H9 (cell line): ENCODE data around the gene DNER. TPM values are rescaled to one million over a fixed set of nuclear protein-coding genes. Genes with fewer than 3 reads are reported as not detected.

ENCODE experiments used
- DNase-seq: peaks from one replicate; pipeline ENCODE4 v3.0.0-alpha.2; 2017
- H2AFZ ChIP-seq: one replicate; pipeline ENCODE4 v1.6.1; 2013; ENCODE audit warnings: mild to moderate bottlenecking, low read length, control low read depth, moderate library complexity
- H2AK5ac ChIP-seq: 2 replicates; pipeline ENCODE4 v1.6.1; 2013; ENCODE audit warnings: low read length, control low read depth, mixed read lengths; ENCODE audit not compliant: insufficient read length
- H2BK120ac ChIP-seq: one replicate; pipeline ENCODE4 v1.6.1; 2013; ENCODE audit warnings: low read depth, mild to moderate bottlenecking, low read length, control low read depth, inconsistent platforms; ENCODE audit not compliant: poor library complexity, severe bottlenecking
- H2BK12ac ChIP-seq: 2 replicates; pipeline ENCODE4 v1.6.1; 2013; ENCODE audit warnings: low read length, control low read depth, mixed read lengths, low read depth; ENCODE audit not compliant: insufficient read length
- H2BK15ac ChIP-seq: 2 replicates; pipeline ENCODE4 v1.6.1; 2013; ENCODE audit warnings: low read depth, low read length, control low read depth
- H2BK20ac ChIP-seq: one replicate; pipeline ENCODE4 v1.6.1; 2013; ENCODE audit warnings: low read depth, mild to moderate bottlenecking, low read length, control low read depth, inconsistent platforms; ENCODE audit not compliant: poor library complexity, severe bottlenecking
- H2BK5ac ChIP-seq: 2 replicates; pipeline ENCODE4 v1.6.1; 2013; ENCODE audit warnings: low read length, control low read depth, mixed read lengths; ENCODE audit not compliant: insufficient read length
- H3K14ac ChIP-seq: 2 replicates; pipeline ENCODE4 v1.6.1; 2013; ENCODE audit warnings: low read length, control low read depth; ENCODE audit not compliant: insufficient read depth
- H3K18ac ChIP-seq: 2 replicates; pipeline ENCODE4 v1.6.1; 2013; ENCODE audit warnings: low read depth, mild to moderate bottlenecking, mixed read lengths, low read length, control low read depth; ENCODE audit not compliant: insufficient read length
- H3K23ac ChIP-seq: 2 replicates; pipeline ENCODE4 v1.6.1; 2013; ENCODE audit warnings: low read length, control low read depth, mixed read lengths, low read depth; ENCODE audit not compliant: insufficient read length
- H3K23me2 ChIP-seq: 2 replicates; pipeline ENCODE4 v1.6.1; 2013; ENCODE audit warnings: low read depth, mild to moderate bottlenecking, mixed read lengths, low read length, control low read depth; ENCODE audit not compliant: insufficient read length, poor library complexity, severe bottlenecking
- H3K27ac ChIP-seq: 2 replicates; pipeline ENCODE4 v1.5.1; 2013; ENCODE audit warnings: low read length, control low read depth, mixed read lengths, low read depth; ENCODE audit not compliant: insufficient read length
- H3K27me3 ChIP-seq: 2 replicates; pipeline ENCODE4 v1.6.1; 2013; ENCODE audit warnings: low read length, control low read depth, inconsistent platforms; ENCODE audit not compliant: insufficient read depth
- H3K4ac ChIP-seq: 2 replicates; pipeline ENCODE4 v1.6.1; 2013; ENCODE audit warnings: low read depth, mild to moderate bottlenecking, control low read depth, inconsistent platforms, low read length, moderate library complexity
- H3K4me1 ChIP-seq: 2 replicates; pipeline ENCODE4 v1.6.1; 2013; ENCODE audit warnings: low read length, control low read depth, inconsistent platforms; ENCODE audit not compliant: insufficient read depth
- H3K4me2 ChIP-seq: 2 replicates; pipeline ENCODE4 v1.6.1; 2013; ENCODE audit warnings: low read length, control low read depth, mixed read lengths; ENCODE audit not compliant: insufficient read length, insufficient read depth
- H3K56ac ChIP-seq: 2 replicates; pipeline ENCODE4 v1.6.1; 2013; ENCODE audit warnings: low read depth, mild to moderate bottlenecking, mixed read lengths, low read length, control low read depth; ENCODE audit not compliant: insufficient read length
- H3K79me1 ChIP-seq: 2 replicates; pipeline ENCODE4 v1.6.1; 2013; ENCODE audit warnings: low read depth, mild to moderate bottlenecking, moderate library complexity, low read length, control low read depth, inconsistent platforms; ENCODE audit not compliant: insufficient read depth, poor library complexity, severe bottlenecking
- H3K79me2 ChIP-seq: 2 replicates; pipeline ENCODE4 v1.6.1; 2013; ENCODE audit warnings: low read length, control low read depth, inconsistent platforms; ENCODE audit not compliant: insufficient read depth
- H3K9ac ChIP-seq: 2 replicates; pipeline ENCODE4 v1.6.1; 2013; ENCODE audit warnings: low read length, control low read depth, mixed read lengths; ENCODE audit not compliant: insufficient read length; ENCODE audit errors: extremely low read depth
- H3K9me3 ChIP-seq: one replicate; pipeline ENCODE4 v1.6.1; 2013; ENCODE audit warnings: low read depth, low read length, inconsistent platforms; ENCODE audit not compliant: control insufficient read depth
- H3T11ph ChIP-seq: one replicate; pipeline ENCODE4 v1.6.1; 2013; ENCODE audit warnings: mild to moderate bottlenecking, low read length, control low read depth, inconsistent platforms
- H4K20me1 ChIP-seq: one replicate; pipeline ENCODE4 v1.6.1; 2013; ENCODE audit not compliant: control insufficient read depth, insufficient read length, insufficient read depth
- H4K5ac ChIP-seq: 2 replicates; pipeline ENCODE4 v1.6.1; 2013; ENCODE audit warnings: low read depth, mild to moderate bottlenecking, mixed read lengths, low read length, control low read depth; ENCODE audit not compliant: insufficient read length
- H4K8ac ChIP-seq: replicated peaks from 2 replicates; pipeline ENCODE4 v1.6.1; 2013; ENCODE audit warnings: low read length, control low read depth, mixed read lengths, low read depth; ENCODE audit not compliant: insufficient read length
- H4K91ac ChIP-seq: 2 replicates; pipeline ENCODE4 v1.6.1; 2013; ENCODE audit warnings: low read depth, mild to moderate bottlenecking, moderate library complexity, mixed read lengths, low read length, control low read depth; ENCODE audit not compliant: insufficient read length
- H3K27ac Mint-ChIP-seq, 3 experiments: 2 replicates in 2 of 3; 3 replicates in 1 of 3; pipeline ENCODE4 v1.8.0; 2020 to 2021; ENCODE audit warnings: mixed read lengths in 3 of 3, mild to moderate bottlenecking in 1 of 3, moderate library complexity in 1 of 3
- H3K27me3 Mint-ChIP-seq: 2 replicates; pipeline ENCODE4 v1.8.0; 2021; ENCODE audit warnings: low read depth, mild to moderate bottlenecking, moderate library complexity, mixed read lengths
- H3K36me3 Mint-ChIP-seq, 3 experiments: 2 replicates in 2 of 3; 3 replicates in 1 of 3; pipeline ENCODE4 v1.8.0; 2020 to 2021; ENCODE audit warnings: low read depth in 3 of 3, mixed read lengths in 3 of 3; ENCODE audit not compliant: insufficient read depth in 1 of 3
- H3K4me1 Mint-ChIP-seq, 2 experiments: 2 replicates each; pipeline ENCODE4 v1.8.0; 2020; ENCODE audit warnings: mixed read lengths in 2 of 2
- H3K4me3 Mint-ChIP-seq, 2 experiments: 2 replicates in 1 of 2; 3 replicates in 1 of 2; pipeline ENCODE4 v1.8.0; 2020 to 2021; ENCODE audit warnings: mild to moderate bottlenecking in 2 of 2, mixed read lengths in 2 of 2, moderate library complexity in 1 of 2
- H3K9me3 Mint-ChIP-seq, 2 experiments: 2 replicates in 1 of 2; 3 replicates in 1 of 2; pipeline ENCODE4 v1.8.0; 2020; ENCODE audit warnings: mild to moderate bottlenecking in 2 of 2, mixed read lengths in 2 of 2, moderate library complexity in 1 of 2
- CTCF ChIP-seq: fragments of 200-600 bp; sonication (generic); conservative IDR thresholded peaks from 3 replicates; pipeline ENCODE4 v1.8.0; 2021; ENCODE audit warnings: antibody characterized with exemption, mild to moderate bottlenecking
- WGBS: extraction: QIAGEN DNeasy Blood & Tissue Kit; methylation state at CpG from one replicate; pipeline ENCODE4 v1.1.7; 2013; ENCODE audit warnings: missing lambda C conversion rate, low lambda C conversion rate, mixed read lengths; ENCODE audit not compliant: insufficient read length; ENCODE audit errors: extremely low coverage; 5-methylcytosine and 5-hydroxymethylcytosine counted together
- total RNA-seq: library from RNA; stranded (reverse); gene quantifications from 2 replicates; pipeline ENCODE4 v1.2.1, GENCODE V29; 2021

DNER gene
- total RNA-seq, 1 experiment from 2014 or later: 1.0 TPM

GRCh38 chr2:229526951-229527350, 187.4 kb downstream of the DNER start:
- H2BK15ac ChIP-seq: no peak overlapping the region
- H3K14ac ChIP-seq: no peak overlapping the region
- no peaks in the 10 kb centered on the region for H3K4me1 ChIP-seq
- no peak overlapping the region for H2BK20ac ChIP-seq
- no peaks in the 10 kb centered on the region for H3K23me2 ChIP-seq
- no peak for TF ChIP-seq CTCF
- no peak overlapping the region for H2BK12ac ChIP-seq
- H3K56ac ChIP-seq: no peak overlapping the region
- no peaks in the 10 kb centered on the region for H3K79me1 ChIP-seq
- Mint-ChIP-seq H3K4me3 (no peak overlapping the region), H3K36me3 (peaks cover 0 to 9% (median 2%) of the 10 kb centered on the region in 3 experiments; a peak in 3 of 7 replicates), H3K27me3 (no peaks in the 10 kb centered on the region), H3K4me1 (peaks cover 3 to 5% of the 10 kb centered on the region in 2 experiments; a peak in 3 of 4 replicates), H3K9me3 (peaks cover 3 to 9% of the 10 kb centered on the region in 2 experiments; a peak in 3 of 5 replicates), H3K27ac (peak overlapping the region in 2 of 3 experiments; percentile 14 to 16; a peak in 4 of 7 replicates)
- no peak overlapping the region for H3K4ac ChIP-seq
- no peak overlapping the region for H2AFZ ChIP-seq
- no peak for DNase-seq
- H3K9ac ChIP-seq: no peak overlapping the region
- H4K20me1 ChIP-seq: no peaks in the 10 kb centered on the region
- H3K27me3 ChIP-seq: no peaks in the 10 kb centered on the region
- H3T11ph ChIP-seq: no peak overlapping the region
- no peaks in the 10 kb centered on the region for H3K79me2 ChIP-seq
- H2BK120ac ChIP-seq: no peak overlapping the region
- H4K91ac ChIP-seq: no peak overlapping the region
- no peak overlapping the region for H4K5ac ChIP-seq
- no peak overlapping the region for H3K23ac ChIP-seq
- H2AK5ac ChIP-seq: no peak overlapping the region
- H3K4me2 ChIP-seq: no peak overlapping the region
- WGBS: no CpG with 5 or more reads among the region's 10 CpGs
- no peaks in the 10 kb centered on the region for H3K9me3 ChIP-seq
- H4K8ac ChIP-seq: no peak overlapping the region
- H3K18ac ChIP-seq: no peak overlapping the region
- H2BK5ac ChIP-seq: no peak overlapping the region
- H3K27ac ChIP-seq: no peak overlapping the region
